Daoy (cell line): ENCODE data around the gene LRFN4. TPM values are rescaled to one million over a fixed set of nuclear protein-coding genes. Genes with fewer than 3 reads are reported as not detected.

ENCODE experiments used
- DNase-seq: peaks from one replicate; pipeline ENCODE4 v3.0.0-alpha.2; 2015; ENCODE audit warnings: low read depth
- total RNA-seq: library from RNA; depleted of rRNA; stranded (reverse); fragments of >200 nt; shearing (Covaris generic); gene quantifications from 2 replicates; pipeline ENCODE4 v1.2.3, GENCODE V29; 2014

LRFN4 gene
- total RNA-seq, 1 experiment from 2014 or later = 23.9 TPM

GRCh38 chr11:66870616-66871520, 14.0 kb downstream of the LRFN4 start:
- no peak for DNase-seq

GRCh38 chr11:66871521-66871901, 14.6 kb downstream of the LRFN4 start:
- DNase-seq = no peak

- DNase-seq = no peak
These were observed 17.4 kb downstream of the LRFN4 start for GRCh38 chr11:66874232-66874631.

- DNase-seq = no peak
These were observed 18.5 kb downstream of the LRFN4 start for GRCh38 chr11:66875378-66875777.

GRCh38 chr11:66877588-66878385, 20.9 kb downstream of the LRFN4 start:
- no peak for DNase-seq

- DNase-seq = no peak
These were observed 21.6 kb downstream of the LRFN4 start for GRCh38 chr11:66878474-66878873.

- DNase-seq = no peak
These were observed 22.1 kb downstream of the LRFN4 start for GRCh38 chr11:66879000-66879399.

- DNase-seq = no peak
These were observed 22.7 kb downstream of the LRFN4 start for GRCh38 chr11:66879583-66879982.

GRCh38 chr11:66879999-66880398, 23.1 kb downstream of the LRFN4 start:
- no peak for DNase-seq

- peak; percentile 70 for DNase-seq
These were observed 23.9 kb downstream of the LRFN4 start for GRCh38 chr11:66880496-66881450.

GRCh38 chr11:66881451-66881835, 24.6 kb downstream of the LRFN4 start:
- DNase-seq = no peak

GRCh38 chr11:66881927-66882452, 25.1 kb downstream of the LRFN4 start:
- DNase-seq = no peak

- DNase-seq = no peak
These were observed 25.7 kb downstream of the LRFN4 start for GRCh38 chr11:66882561-66883015.

- peak; percentile 76 for DNase-seq
These were observed 26.4 kb downstream of the LRFN4 start for GRCh38 chr11:66883016-66883965.

GRCh38 chr11:66884443-66884842, 27.6 kb downstream of the LRFN4 start:
- no peak for DNase-seq

- DNase-seq = no peak
These were observed 28.6 kb downstream of the LRFN4 start for GRCh38 chr11:66885469-66885868.

GRCh38 chr11:66885950-66886440, 29.1 kb downstream of the LRFN4 start:
- DNase-seq = no peak

GRCh38 chr11:66886671-66887221, 29.9 kb downstream of the LRFN4 start:
- DNase-seq = peak; percentile 71

GRCh38 chr11:66887526-66887925, 30.7 kb downstream of the LRFN4 start:
- no peak for DNase-seq

- no peak for DNase-seq
These were observed 31.4 kb downstream of the LRFN4 start for GRCh38 chr11:66888282-66888681.
